Esophagus muscularis mucosa (tissue), 4 donors: Measurements from ENCODE around the gene PDXK. TPM values are rescaled to one million over a fixed set of nuclear protein-coding genes. Genes with fewer than 3 reads are reported as not detected.

Source experiments
- DNase-seq: peaks from one replicate; pipeline ENCODE4 v3.0.0-alpha.2; 2017; ENCODE audit errors: extremely low spot score
- H3K27ac ChIP-seq, 4 donors: fragments of 200-600 bp; sonication (generic); replicated peaks in 1 of 4; 1 replicate in 3 of 4; 2 replicates in 1 of 4; pipeline ENCODE4 v1.5.1; 2016 to 2019; ENCODE audit warnings: mild to moderate bottlenecking in 1 of 4
- H3K27me3 ChIP-seq, 4 donors: fragments of 200-600 bp; sonication (generic); one replicate each; pipeline versions ENCODE4 v1.5.1 to v1.6.0; 2016 to 2019
- H3K36me3 ChIP-seq, 4 donors: fragments of 200-600 bp; sonication (generic); one replicate each; pipeline ENCODE4 v1.5.1; 2016 to 2019
- H3K4me1 ChIP-seq, 4 donors: fragments of 200-600 bp; sonication (generic); one replicate each; pipeline ENCODE4 v1.5.1; 2016 to 2019
- H3K4me3 ChIP-seq, 4 donors: fragments of 200-600 bp; sonication (generic); 1 replicate in 2 of 4; 2 replicates in 2 of 4; pipeline ENCODE4 v1.5.1; 2016 to 2019; ENCODE audit warnings: mild to moderate bottlenecking in 4 of 4, moderate library complexity in 1 of 4
- H3K9me3 ChIP-seq, 4 donors: fragments of 200-600 bp; sonication (generic); 1 replicate in 3 of 4; 2 replicates in 1 of 4; pipeline ENCODE4 v1.5.1; 2016 to 2019
- CTCF ChIP-seq, 3 experiments: fragments of 200-600 bp in 2 of 3; fragments of 450-650 bp in 1 of 3; sonication (generic) in 2 of 3; IDR thresholded peaks; one replicate each; pipeline ENCODE4 v1.5.1; 2017 to 2019; ENCODE audit warnings: antibody characterized with exemption in 3 of 3, mild to moderate bottlenecking in 2 of 3, moderate library complexity in 1 of 3
- EP300 ChIP-seq: sonication (generic); formaldehyde crosslinking; IDR thresholded peaks from one replicate; pipeline ENCODE4 v1.6.1; 2017; ENCODE audit warnings: antibody characterized with exemption
- POLR2A ChIP-seq: fragments of 450-650 bp; IDR thresholded peaks from one replicate; pipeline ENCODE4 v1.6.1; 2017; ENCODE audit warnings: antibody characterized with exemption, moderate library complexity, mild to moderate bottlenecking, low read depth
- POLR2AphosphoS5 ChIP-seq, 2 donors: sonication (generic); formaldehyde crosslinking; IDR thresholded peaks; one replicate each; pipeline ENCODE4 v1.6.1; 2017; ENCODE audit warnings: antibody characterized with exemption in 2 of 2
- WGBS: methylation state at CpG from one replicate; pipeline ENCODE4 v1.1.5; 2018; 5-methylcytosine and 5-hydroxymethylcytosine counted together
- intact Hi-C: fragments of 100-400 bp; cut with DNase I; formaldehyde crosslinking; loops from one replicate; pipeline ENCODE4 v1.15.1; 2023
- total RNA-seq, 4 donors: library from RNA; depleted of rRNA; stranded (reverse); fragments of >200 nt; gene quantifications; one replicate each; pipeline versions ENCODE4 v1.1.0 to v1.2.1, GENCODE V29; 2016

PDXK gene
- total RNA-seq, 4 donors from 2014 or later, result 22.4 to 40.9 (median 31.8) TPM

- Histone ChIP-seq H3K9me3 (no peaks in the 10 kb centered on the region), H3K36me3 (peaks cover 18 to 28% (median 19%) of the 10 kb centered on the region in 4 donors), H3K4me1 (peaks cover 13 to 21% (median 20%) of the 10 kb centered on the region in 4 donors), H3K27ac (peak within 1 kb of the TSS; percentile 80 to 92 (median 89)), H3K4me3 (peak within 1 kb of the TSS; percentile 70 to 99 (median 84)), H3K27me3 (no peaks in the 10 kb centered on the region)
- DNase-seq, result peak; percentile 95
- TF ChIP-seq EP300 (no peak), POLR2A (peak; percentile 44), POLR2AphosphoS5 (IDR thresholded peaks at IDR 0.05) (peak; percentile 81 to 89), CTCF (IDR thresholded peaks at IDR 0.05) (no peak)
- 2% methylated on average over 16 of the region's 71 CpGs for WGBS
- intact Hi-C loops, result loop anchor here (5.0 kb wide), 1 partner anchor 49 kb away; no protein-coding TSS in a partner anchor
Observed at GRCh38 chr21:43775795-43776430, 57.0 kb downstream of the PDXK start, which contains the start of gene CSTB. CSTB (minus strand) TSS chr21:43776308; CDS start chr21:43776269, 39 bp downstream.

GRCh38 chr21:43777953-43778352 lies 59.0 kb downstream of the PDXK start:
- H3K27me3 ChIP-seq, result no peaks in the 10 kb centered on the region
- WGBS, result 87% methylated on average over 5 of the region's 5 CpGs
- peaks cover 14 to 18% (median 15%) of the 10 kb centered on the region in 4 donors for H3K36me3 ChIP-seq
- no peaks in the 10 kb centered on the region for H3K9me3 ChIP-seq
- peaks cover 13 to 21% (median 20%) of the 10 kb centered on the region in 4 donors for H3K4me1 ChIP-seq
- TF ChIP-seq POLR2A (no peak), CTCF (IDR thresholded peaks at IDR 0.05) (no peak), POLR2AphosphoS5 (IDR thresholded peaks at IDR 0.05) (no peak), EP300 (no peak)
- DNase-seq, result no peak
- no peak overlapping the region for H3K27ac ChIP-seq
- intact Hi-C loops, result loop anchor here (5.0 kb wide), 1 partner anchor 51 kb away; no protein-coding TSS in a partner anchor
- H3K4me3 ChIP-seq, result no peak overlapping the region

- 53% methylated on average over 19 of the region's 20 CpGs for WGBS
- intact Hi-C loops, result loop anchor here (5.0 kb wide), 1 partner anchor 51 kb away; no protein-coding TSS in a partner anchor
- H3K4me3 ChIP-seq, result no peak overlapping the region
- TF ChIP-seq EP300, result no peak
- no peak for TF ChIP-seq POLR2AphosphoS5 (IDR thresholded peaks at IDR 0.05)
- TF ChIP-seq POLR2A, result no peak
- TF ChIP-seq CTCF (IDR thresholded peaks at IDR 0.05), result no peak
- H3K27me3 ChIP-seq, result no peaks in the 10 kb centered on the region
- peaks cover 6 to 10% (median 8%) of the 10 kb centered on the region in 4 donors for H3K36me3 ChIP-seq
- H3K9me3 ChIP-seq, result no peaks in the 10 kb centered on the region
- no peak for DNase-seq
- peaks cover 13 to 21% (median 19%) of the 10 kb centered on the region in 4 donors for H3K4me1 ChIP-seq
- H3K27ac ChIP-seq, result no peak overlapping the region
Observed at GRCh38 chr21:43778469-43779335, 59.8 kb downstream of the PDXK start.

- H3K9me3 ChIP-seq, result no peaks in the 10 kb centered on the region
- no peak overlapping the region for H3K27ac ChIP-seq
- no peak for DNase-seq
- no peak overlapping the region for H3K4me3 ChIP-seq
- TF ChIP-seq CTCF (IDR thresholded peaks at IDR 0.05) (no peak), POLR2A (no peak), POLR2AphosphoS5 (IDR thresholded peaks at IDR 0.05) (no peak)
- H3K36me3 ChIP-seq, result peaks cover 0 to under 1% (median 0%) of the 10 kb centered on the region in 4 donors
- no peaks in the 10 kb centered on the region for H3K27me3 ChIP-seq
- intact Hi-C loops, result loop anchor here (5.0 kb wide), 1 partner anchor 52 kb away; no protein-coding TSS in a partner anchor
- WGBS, result 83% methylated on average over 5 of the region's 5 CpGs
- H3K4me1 ChIP-seq, result peaks cover 8 to 16% (median 12%) of the 10 kb centered on the region in 4 donors
Observed at GRCh38 chr21:43779660-43780059, 60.7 kb downstream of the PDXK start.
